ENCODE measurements around the gene PCCA.

GRCh38 chr13:100229603-100230002, 140.7 kb downstream of the PCCA start:
- TF ChIP-seq POLR2AphosphoS5 (IDR thresholded peaks at IDR 0.05) (no peak), CTCF (IDR thresholded peaks at IDR 0.05) (no peak), POLR2A (IDR thresholded peaks at IDR 0.05; ENCODE audit: low read depth) (no peak)

All from esophagus muscularis mucosa (tissue), 3 donors.